GM23338 (cell line): ENCODE results near the gene AKIRIN1. TPM values are rescaled to one million over a fixed set of nuclear protein-coding genes. Genes with fewer than 3 reads are reported as not detected.
"Not testable (repeated sequence)": the region's sequence is repeated elsewhere in the genome, so short reads cannot be mapped to it uniquely, and the experiment has no call there.

ENCODE experiments used
- ATAC-seq: fragments of 200-7000 bp; cut with Tn5 transposase; 3 replicates; pipeline ENCODE4 v1.9.1; 2020
- DNase-seq: peaks from one replicate; pipeline ENCODE4 v3.0.0-alpha.2; 2015; ENCODE audit warnings: low spot score
- H2AFZ ChIP-seq: fragments of 200-600 bp; sonication (generic); 2 replicates; pipeline ENCODE4 v1.8.0; 2016; ENCODE audit warnings: antibody characterized with exemption, mild to moderate bottlenecking, moderate library complexity
- H3F3A ChIP-seq: fragments of 200-600 bp; sonication (generic); replicated peaks from 2 replicates; pipeline ENCODE4 v1.8.0; 2017; ENCODE audit warnings: antibody characterized with exemption, mixed run types, low read depth
- H3K27ac ChIP-seq: fragments of 200-600 bp; sonication (generic); 2 replicates; pipeline ENCODE4 v1.6.1; 2016; ENCODE audit warnings: low read depth
- H3K27me3 ChIP-seq: fragments of 200-600 bp; sonication (generic); 2 replicates; pipeline ENCODE4 v1.8.0; 2016; ENCODE audit warnings: mild to moderate bottlenecking, mixed run types, moderate library complexity; ENCODE audit not compliant: insufficient read depth
- H3K36me3 ChIP-seq: fragments of 200-600 bp; sonication (generic); 2 replicates; pipeline ENCODE4 v1.8.0; 2016; ENCODE audit warnings: mild to moderate bottlenecking; ENCODE audit not compliant: insufficient read depth
- H3K4me1 ChIP-seq: fragments of 200-600 bp; sonication (generic); 2 replicates; pipeline ENCODE4 v1.8.0; 2016; ENCODE audit warnings: mild to moderate bottlenecking, moderate library complexity; ENCODE audit not compliant: insufficient read depth
- H3K4me2 ChIP-seq: fragments of 200-600 bp; sonication (generic); 2 replicates; pipeline ENCODE4 v1.7.1; 2017; ENCODE audit warnings: mixed run types
- H3K4me3 ChIP-seq: fragments of 200-600 bp; sonication (generic); 2 replicates; pipeline ENCODE4 v1.6.1; 2016; ENCODE audit warnings: mixed run types
- H3K79me2 ChIP-seq: fragments of 200-600 bp; sonication (generic); replicated peaks from 2 replicates; pipeline ENCODE4 v1.8.0; 2017; ENCODE audit warnings: mild to moderate bottlenecking; ENCODE audit not compliant: insufficient read depth
- H3K9me2 ChIP-seq: fragments of 200-600 bp; sonication (generic); 2 replicates; pipeline ENCODE4 v1.8.0; 2017; ENCODE audit not compliant: insufficient read depth
- H4K20me1 ChIP-seq: fragments of 200-600 bp; sonication (generic); replicated peaks from 2 replicates; pipeline ENCODE4 v1.8.0; 2017; ENCODE audit warnings: mild to moderate bottlenecking; ENCODE audit not compliant: insufficient read depth
- H3K27ac Mint-ChIP-seq: 2 replicates; pipeline ENCODE4 v1.8.0; 2020; ENCODE audit warnings: inconsistent platforms, mild to moderate bottlenecking, moderate library complexity, mixed read lengths
- H3K27me3 Mint-ChIP-seq: 3 replicates; pipeline ENCODE4 v1.8.0; 2022; ENCODE audit warnings: low read depth, mild to moderate bottlenecking, moderate library complexity, mixed read lengths, inconsistent platforms; ENCODE audit not compliant: insufficient read depth, poor library complexity
- H3K36me3 Mint-ChIP-seq: 3 replicates; pipeline ENCODE4 v1.8.0; 2021; ENCODE audit warnings: low read depth, mild to moderate bottlenecking, inconsistent platforms, moderate library complexity, mixed read lengths
- H3K4me1 Mint-ChIP-seq: 3 replicates; pipeline ENCODE4 v1.8.0; 2020; ENCODE audit warnings: mild to moderate bottlenecking, inconsistent platforms, mixed read lengths
- H3K4me3 Mint-ChIP-seq: 3 replicates; pipeline ENCODE4 v1.8.0; 2021; ENCODE audit warnings: moderate library complexity, mild to moderate bottlenecking, inconsistent platforms, mixed read lengths
- H3K9me3 Mint-ChIP-seq: 3 replicates; pipeline ENCODE4 v1.8.0; 2020; ENCODE audit warnings: moderate library complexity, mild to moderate bottlenecking, inconsistent platforms, mixed read lengths
- CREB1 ChIP-seq: fragments of 250-450 bp; sonication (Bioruptor Pico); IDR thresholded peaks from 2 replicates; pipeline ENCODE4 v1.5.0; 2020; ENCODE audit warnings: low read depth, mild to moderate bottlenecking, moderate library complexity
- JUNB ChIP-seq: IDR thresholded peaks from one replicate; pipeline ENCODE4 v1.6.1; 2016; ENCODE audit warnings: antibody characterized with exemption; ENCODE audit not compliant: unreplicated experiment
- STAT1 ChIP-seq: IDR thresholded peaks from one replicate; pipeline ENCODE4 v1.6.1; 2016; ENCODE audit warnings: antibody characterized with exemption; ENCODE audit not compliant: unreplicated experiment
- ZNF331 ChIP-seq: fragments of 250-450 bp; sonication (Bioruptor Pico); IDR thresholded peaks from 2 replicates; pipeline ENCODE4 v1.5.0; 2020; ENCODE audit warnings: low read depth, mild to moderate bottlenecking, moderate library complexity
- ZNF462 ChIP-seq: fragments of 250-450 bp; sonication (Bioruptor Pico); IDR thresholded peaks from 2 replicates; pipeline ENCODE4 v1.5.0; 2020; ENCODE audit warnings: mild to moderate bottlenecking, moderate library complexity
- polyA plus RNA-seq: library from polyadenylated mRNA; unstranded; fragments of >200 nt; fragmentation: Nextera tagmentation; extraction: Ambion mirVana; gene quantifications from 2 replicates; pipeline ENCODE4 v1.2.1, GENCODE V29; 2016
- total RNA-seq: library from RNA; depleted of rRNA; stranded (reverse); fragments of >200 nt; shearing (Covaris generic); gene quantifications from 2 replicates; pipeline ENCODE4 v1.2.3, GENCODE V29; 2014
- TF ChIP-seq, protein P1 (sequence below): IDR thresholded peaks from one replicate; pipeline ENCODE4 v1.6.1; 2018; ENCODE audit warnings: antibody characterized with exemption; ENCODE audit not compliant: unreplicated experiment

Gene AKIRIN1
- total and polyA plus RNA-seq, 2 experiments from 2014 or later: 162 to 254 TPM

- peaks cover 24% of the 10 kb centered on the region for H3K4me1 Mint-ChIP-seq
- H3K27ac ChIP-seq, H3K9me3 Mint-ChIP-seq, H3K79me2 ChIP-seq, H3K27ac Mint-ChIP-seq, DNase-seq, H3K4me3 Mint-ChIP-seq, H3K36me3 Mint-ChIP-seq, H3K4me2 ChIP-seq, H2AFZ ChIP-seq, H3K27me3 ChIP-seq, H4K20me1 ChIP-seq, ATAC-seq, H3K36me3 ChIP-seq, H3K4me3 ChIP-seq, H3K27me3 Mint-ChIP-seq, H3K9me2 ChIP-seq: not testable (repeated sequence)
- peaks cover 15% of the 10 kb centered on the region for H3F3A ChIP-seq
- peaks cover 21% of the 10 kb centered on the region for H3K4me1 ChIP-seq
Observed at GRCh38 chr1:39020494-39020893, 29.4 kb downstream of the AKIRIN1 start.

DNA sequence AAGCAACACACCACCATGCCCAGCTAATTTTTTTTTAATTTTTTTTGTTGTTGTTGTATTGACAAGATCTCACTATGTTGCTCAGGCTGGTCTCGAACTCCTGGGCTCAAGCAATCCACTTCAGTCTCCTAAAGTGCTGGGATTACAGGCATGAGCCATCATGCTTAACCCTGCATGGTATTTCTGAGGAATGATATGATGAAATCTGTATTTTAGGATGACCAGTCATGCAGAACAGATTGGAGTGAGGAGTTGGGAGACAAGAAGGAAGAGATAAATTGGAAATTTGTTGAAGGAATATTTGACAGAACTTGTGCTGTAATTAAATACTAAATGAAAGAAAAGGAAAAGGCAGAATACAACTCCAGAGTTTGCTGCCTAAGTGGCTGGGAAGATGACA lies 30.4 kb downstream of the AKIRIN1 start:
- Histone ChIP-seq H3K36me3 (no peaks in the 10 kb centered on the region), H3K9me2 (no peaks in the 10 kb centered on the region), H3K4me3 (no peak overlapping the region), H4K20me1 (no peaks in the 10 kb centered on the region), H3F3A (peaks cover 15% of the 10 kb centered on the region), H3K4me2 (no peak overlapping the region), H2AFZ (no peak overlapping the region), H3K79me2 (peaks cover 1% of the 10 kb centered on the region), H3K27ac (no peak overlapping the region), H3K27me3 (no peaks in the 10 kb centered on the region), H3K4me1 (peaks cover 12% of the 10 kb centered on the region)
- H3K36me3 Mint-ChIP-seq: 0 out of 3 replicates have a peak, but pooled peaks cover under 1% of the 10 kb centered on the region
- H3K4me3 Mint-ChIP-seq: no peak overlapping the region
- TF ChIP-seq CREB1 (CRISPR knock-in tag) (no peak), STAT1 (no peak), JUNB (no peak), ZNF331 (CRISPR knock-in tag) (no peak), ZNF462 (CRISPR knock-in tag) (no peak)
- TF ChIP-seq, protein P1, sequence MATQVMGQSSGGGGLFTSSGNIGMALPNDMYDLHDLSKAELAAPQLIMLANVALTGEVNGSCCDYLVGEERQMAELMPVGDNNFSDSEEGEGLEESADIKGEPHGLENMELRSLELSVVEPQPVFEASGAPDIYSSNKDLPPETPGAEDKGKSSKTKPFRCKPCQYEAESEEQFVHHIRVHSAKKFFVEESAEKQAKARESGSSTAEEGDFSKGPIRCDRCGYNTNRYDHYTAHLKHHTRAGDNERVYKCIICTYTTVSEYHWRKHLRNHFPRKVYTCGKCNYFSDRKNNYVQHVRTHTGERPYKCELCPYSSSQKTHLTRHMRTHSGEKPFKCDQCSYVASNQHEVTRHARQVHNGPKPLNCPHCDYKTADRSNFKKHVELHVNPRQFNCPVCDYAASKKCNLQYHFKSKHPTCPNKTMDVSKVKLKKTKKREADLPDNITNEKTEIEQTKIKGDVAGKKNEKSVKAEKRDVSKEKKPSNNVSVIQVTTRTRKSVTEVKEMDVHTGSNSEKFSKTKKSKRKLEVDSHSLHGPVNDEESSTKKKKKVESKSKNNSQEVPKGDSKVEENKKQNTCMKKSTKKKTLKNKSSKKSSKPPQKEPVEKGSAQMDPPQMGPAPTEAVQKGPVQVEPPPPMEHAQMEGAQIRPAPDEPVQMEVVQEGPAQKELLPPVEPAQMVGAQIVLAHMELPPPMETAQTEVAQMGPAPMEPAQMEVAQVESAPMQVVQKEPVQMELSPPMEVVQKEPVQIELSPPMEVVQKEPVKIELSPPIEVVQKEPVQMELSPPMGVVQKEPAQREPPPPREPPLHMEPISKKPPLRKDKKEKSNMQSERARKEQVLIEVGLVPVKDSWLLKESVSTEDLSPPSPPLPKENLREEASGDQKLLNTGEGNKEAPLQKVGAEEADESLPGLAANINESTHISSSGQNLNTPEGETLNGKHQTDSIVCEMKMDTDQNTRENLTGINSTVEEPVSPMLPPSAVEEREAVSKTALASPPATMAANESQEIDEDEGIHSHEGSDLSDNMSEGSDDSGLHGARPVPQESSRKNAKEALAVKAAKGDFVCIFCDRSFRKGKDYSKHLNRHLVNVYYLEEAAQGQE: no peak
- peaks cover 25% of the 10 kb centered on the region for H3K4me1 Mint-ChIP-seq
- H3K27me3 Mint-ChIP-seq: peaks cover 5% of the 10 kb centered on the region
- no peak overlapping the region for H3K27ac Mint-ChIP-seq
- no peak for ATAC-seq
- H3K9me3 Mint-ChIP-seq: peaks cover 7% of the 10 kb centered on the region; the same call in 1 of the 3 replicates
- DNase-seq: no peak
